ENCODE results near the gene WRAP73.

WRAP73 gene

GRCh38 chr1:3629561-3630160, 20.2 kb downstream of the WRAP73 start:
- ChIA-PET CTCF (interaction anchor here (1.1 to 7.4 kb wide), 7 partner anchors 10 to 177 kb away, joined by 3 to 55 read pairs (median 3); partner anchors contain the start of gene WRAP73), POLR2A (interaction anchor here (1.0 kb wide), 1 partner anchor 17 kb away, joined by 3 read pairs; no protein-coding TSS in a partner anchor)
- TF ChIP-seq CTCF (IDR thresholded peaks at IDR 0.05; ENCODE audit: control extremely low read depth, extremely low read depth, low read depth, missing control alignments) = no peak
- no peak for DNase-seq (ENCODE audit: extremely low spot score)

DNA sequence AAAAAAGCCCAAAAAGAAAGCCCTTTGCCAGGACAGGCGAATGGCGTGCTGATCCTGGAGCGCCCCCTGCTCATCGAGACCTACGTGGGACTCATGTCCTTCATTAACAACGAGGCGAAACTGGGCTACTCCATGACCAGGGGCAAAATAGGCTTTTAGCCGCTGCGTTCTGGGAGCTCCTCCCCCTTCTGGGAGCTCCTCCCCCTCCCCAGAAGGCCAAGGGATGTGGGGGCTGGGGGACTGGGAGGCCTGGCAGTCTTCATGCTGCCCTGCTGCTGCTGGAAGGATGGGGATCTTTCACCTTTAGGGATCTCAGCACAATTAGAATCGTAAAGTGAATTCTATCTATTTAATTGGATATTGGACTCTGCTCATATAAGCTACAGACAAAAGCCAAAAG, 21.5 kb downstream of the WRAP73 start:
- CTCF ChIA-PET = interaction anchor here (1.5 to 7.4 kb wide), 5 partner anchors 8 to 175 kb away, joined by 3 to 55 read pairs (median 4); no protein-coding TSS in a partner anchor
- TF ChIP-seq CTCF (IDR thresholded peaks at IDR 0.05; ENCODE audit: control extremely low read depth, extremely low read depth, low read depth, missing control alignments) = no peak
- POLR2A ChIA-PET = no interaction called here
- no peak for DNase-seq (ENCODE audit: extremely low spot score)

GRCh38 chr1:3627515-3628253, 22.2 kb downstream of the WRAP73 start:
- ChIA-PET POLR2A (no interaction called here), CTCF (interaction anchor here (0.7 to 7.4 kb wide), 6 partner anchors 8 to 175 kb away, joined by 3 to 55 read pairs (median 4); partner anchors contain the start of gene WRAP73)
- no peak for DNase-seq (ENCODE audit: extremely low spot score)
- no peak for TF ChIP-seq CTCF (IDR thresholded peaks at IDR 0.05; ENCODE audit: control extremely low read depth, extremely low read depth, low read depth, missing control alignments)

GRCh38 chr1:3626025-3626424, 23.9 kb downstream of the WRAP73 start:
- CTCF ChIA-PET = interaction anchor here (1.0 to 1.3 kb wide), 2 partner anchors 12 to 16 kb away, joined by 3 read pairs; no protein-coding TSS in a partner anchor
- TF ChIP-seq CTCF (IDR thresholded peaks at IDR 0.05; ENCODE audit: control extremely low read depth, extremely low read depth, low read depth, missing control alignments) = no peak
- DNase-seq (ENCODE audit: extremely low spot score) = no peak
- POLR2A ChIA-PET = no interaction called here

DNA sequence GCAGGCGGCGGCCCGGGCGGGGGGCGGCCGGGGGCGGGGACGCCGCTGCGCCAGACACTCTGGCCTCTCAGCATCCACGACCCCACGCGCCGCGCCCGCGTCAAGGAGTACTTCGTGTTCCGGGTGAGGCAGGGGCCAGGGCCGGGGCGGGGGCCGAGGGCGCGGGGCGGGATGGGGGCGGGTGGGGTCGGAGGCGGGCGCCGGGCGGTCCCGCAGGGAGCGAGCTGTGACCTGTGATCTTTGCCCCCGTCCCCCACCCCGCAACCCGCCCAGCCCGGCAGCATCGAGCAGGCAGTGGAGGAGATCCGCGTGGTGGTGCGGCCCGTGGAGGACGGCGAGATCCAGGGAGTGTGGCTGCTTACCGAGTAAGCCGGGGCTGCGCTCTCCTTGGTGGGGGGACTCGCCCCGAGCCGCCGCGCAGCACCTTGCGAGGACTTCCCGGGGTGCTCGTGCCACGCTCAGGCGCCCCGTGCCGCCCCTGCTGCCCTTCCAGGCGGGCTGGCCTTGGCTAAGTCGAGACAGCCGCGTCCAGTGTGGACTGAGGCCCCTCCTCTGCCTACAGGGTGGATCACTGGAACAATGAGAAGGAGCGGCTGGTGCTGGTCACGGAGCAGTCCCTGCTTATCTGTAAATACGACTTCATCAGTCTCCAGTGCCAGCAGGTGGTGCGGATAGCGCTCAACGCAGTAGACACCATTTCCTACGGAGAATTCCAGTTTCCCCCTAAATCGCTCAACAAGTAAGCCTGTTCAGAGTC, 24.6 kb downstream of the WRAP73 start:
- CTCF ChIA-PET = interaction anchor here (1.3 kb wide), 1 partner anchor 16 kb away, joined by 3 read pairs; no protein-coding TSS in a partner anchor
- DNase-seq (ENCODE audit: extremely low spot score) = no peak
- POLR2A ChIA-PET = interaction anchor here (0.6 kb wide), 1 partner anchor 105 kb away, joined by 3 read pairs; no protein-coding TSS in a partner anchor
- no peak for TF ChIP-seq CTCF (IDR thresholded peaks at IDR 0.05; ENCODE audit: control extremely low read depth, extremely low read depth, low read depth, missing control alignments)

Data from GM10248 (cell line).